ENCODE data around the gene ZNF367.
A peak's percentile ranks its signal among the peaks of the same experiment; 100 is the strongest.

Gene ZNF367

GRCh38 chr9:96392263-96392662 lies 25.9 kb downstream of the ZNF367 start:
- TF ChIP-seq CTCF (IDR thresholded peaks at IDR 0.05; ENCODE audit: low read depth, low read length, missing control alignments), result no peak

GRCh38 chr9:96391021-96391765 lies 27.0 kb downstream of the ZNF367 start:
- no peak for DNase-seq (ENCODE audit: extremely low read depth, low read depth)
- TF ChIP-seq CTCF (IDR thresholded peaks at IDR 0.05; ENCODE audit: low read depth, low read length, missing control alignments), result no peak
- H3K4me3 ChIP-seq (replicated peaks; ENCODE audit: low read depth, low read length), result no peak overlapping the region

More at GRCh38 chr9:96392263-96392662, 25.9 kb downstream of the ZNF367 start:
- DNase-seq (ENCODE audit: extremely low read depth, low read depth), result no peak
- no peak overlapping the region for H3K4me3 ChIP-seq (replicated peaks; ENCODE audit: low read depth, low read length)

- DNase-seq (ENCODE audit: extremely low read depth, low read depth), result no peak
- TF ChIP-seq CTCF (IDR thresholded peaks at IDR 0.05; ENCODE audit: low read depth, low read length, missing control alignments), result no peak
- H3K4me3 ChIP-seq (replicated peaks; ENCODE audit: low read depth, low read length), result no peak overlapping the region
These were observed 30.0 kb downstream of the ZNF367 start for GRCh38 chr9:96388144-96388543.

- H3K4me3 ChIP-seq (replicated peaks; ENCODE audit: low read depth, low read length), result no peak overlapping the region
- no peak for DNase-seq (ENCODE audit: extremely low read depth, low read depth)
- no peak for TF ChIP-seq CTCF (IDR thresholded peaks at IDR 0.05; ENCODE audit: low read depth, low read length, missing control alignments)
These were observed 32.0 kb downstream of the ZNF367 start for GRCh38 chr9:96386157-96386556.

GRCh38 chr9:96383165-96383942 lies 34.8 kb downstream of the ZNF367 start, which contains the start of gene SLC35D2:
TSS of gene SLC35D2 (minus strand) at chr9:96383711. CDS start at chr9:96383634, 77 bp downstream.
- peak within 1 kb of the TSS; percentile 55 for H3K4me3 ChIP-seq (replicated peaks; ENCODE audit: low read depth, low read length)
- no peak for TF ChIP-seq CTCF (IDR thresholded peaks at IDR 0.05; ENCODE audit: low read depth, low read length, missing control alignments)
- no peak for DNase-seq (ENCODE audit: extremely low read depth, low read depth)

GRCh38 chr9:96382839-96383164 lies 35.4 kb downstream of the ZNF367 start:
- TF ChIP-seq CTCF (IDR thresholded peaks at IDR 0.05; ENCODE audit: low read depth, low read length, missing control alignments), result no peak
- no peak for DNase-seq (ENCODE audit: extremely low read depth, low read depth)
- peak overlapping the region; percentile 55 for H3K4me3 ChIP-seq (replicated peaks; ENCODE audit: low read depth, low read length)

Measured in HFF-Myc (cell line).